ENCODE results near the gene AADAC.
"Not testable (repeated sequence)": the region's sequence is repeated elsewhere in the genome, so short reads cannot be mapped to it uniquely, and the experiment has no call there.

Gene AADAC

DNA sequence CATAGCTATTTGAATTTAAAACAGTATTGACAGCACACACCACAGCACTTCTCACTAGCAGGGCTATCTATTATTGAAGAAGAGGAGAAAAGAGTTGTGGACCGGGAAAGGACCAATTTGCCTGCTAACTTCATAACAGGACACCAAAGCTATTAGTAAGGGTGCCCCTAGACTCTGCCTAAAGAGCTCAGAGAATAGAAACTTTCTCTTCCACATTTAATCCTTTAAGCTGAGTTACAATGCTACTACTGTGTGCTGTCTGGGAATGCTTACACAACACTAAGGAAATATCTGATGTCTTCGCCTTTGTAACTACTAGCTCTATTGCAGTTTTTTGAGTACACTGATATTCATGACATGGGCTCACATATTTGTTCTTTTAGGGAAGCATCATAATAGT, 13.5 kb upstream of the AADAC start:
- no peak for DNase-seq

DNA sequence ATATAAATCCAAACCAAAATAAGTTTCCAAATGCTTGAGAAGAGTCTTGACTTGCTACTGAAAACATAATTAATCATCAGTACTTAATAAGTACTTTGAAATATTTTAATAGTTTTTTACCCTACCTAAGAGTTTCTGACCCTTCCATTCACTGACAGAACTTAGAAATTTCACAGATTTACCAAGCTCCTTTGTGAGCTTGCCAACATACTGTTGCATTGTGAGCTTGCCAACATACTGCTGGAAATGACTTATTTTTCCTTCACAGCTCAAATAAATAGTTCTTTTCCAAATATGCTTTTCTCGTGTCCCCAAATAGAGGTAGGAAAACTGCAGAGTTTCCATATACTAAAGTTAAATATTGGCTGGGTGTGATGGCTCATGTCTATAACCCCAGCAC, 9.6 kb upstream of the AADAC start:
- no peak for DNase-seq

DNA sequence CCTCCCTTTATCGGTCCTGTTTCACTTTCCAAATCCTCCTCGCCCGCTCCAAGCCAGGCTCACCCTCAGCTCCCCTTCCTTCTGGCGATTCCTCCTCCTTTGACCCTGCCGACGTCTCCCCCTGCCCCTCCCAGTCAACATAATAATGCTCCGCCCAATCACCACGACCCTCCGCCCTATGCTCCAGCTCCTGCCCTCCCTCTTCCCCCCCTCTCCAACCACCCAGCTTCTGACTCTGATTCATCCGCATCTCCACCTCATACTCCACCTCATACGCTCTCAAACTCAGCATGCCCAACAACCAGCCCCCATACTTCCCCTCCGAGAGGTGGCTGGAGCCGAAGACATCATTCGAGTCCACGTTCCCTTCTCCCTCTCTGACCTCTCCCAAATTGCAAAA, 7.1 kb upstream of the AADAC start:
- no peak for DNase-seq

DNA sequence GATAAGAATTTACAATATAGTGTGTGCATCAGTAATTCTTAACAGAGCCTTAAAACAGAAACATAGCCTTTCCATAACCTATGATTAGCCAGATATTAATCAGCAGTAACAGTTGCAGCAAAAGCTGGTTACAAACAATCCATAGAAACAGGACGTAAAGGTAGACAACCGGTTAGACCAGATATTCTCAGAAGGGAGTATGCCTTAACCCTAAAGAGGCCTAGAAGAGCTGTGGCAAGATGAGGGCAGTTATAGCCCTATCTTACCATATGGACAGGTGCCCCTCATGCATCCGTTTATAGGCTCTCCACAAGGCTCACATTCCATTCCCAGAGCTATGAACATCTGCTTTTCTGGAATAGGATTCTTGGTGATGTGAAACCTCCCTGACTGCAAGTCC, 5.0 kb upstream of the AADAC start:
- DNase-seq, result not testable (repeated sequence)

DNA sequence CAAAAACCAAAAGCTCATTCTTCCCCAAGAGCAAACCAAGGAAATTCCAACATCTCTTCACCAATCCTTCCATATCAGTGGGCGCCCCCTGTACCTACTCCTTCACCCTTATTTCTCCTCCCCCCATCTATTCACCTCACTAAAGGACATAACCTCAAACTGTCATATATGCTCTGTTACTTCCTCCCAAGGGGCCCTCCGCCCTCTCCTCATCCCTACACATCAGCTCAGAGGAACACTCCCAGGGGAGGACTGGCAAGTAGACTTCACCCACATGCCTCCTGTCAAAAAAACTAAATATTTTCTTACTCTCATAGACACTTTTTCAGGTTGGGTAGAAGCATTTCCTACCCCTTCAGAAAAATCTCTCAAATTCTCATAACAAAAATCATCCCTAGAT, 2.4 kb upstream of the AADAC start:
- DNase-seq, result no peak

DNA sequence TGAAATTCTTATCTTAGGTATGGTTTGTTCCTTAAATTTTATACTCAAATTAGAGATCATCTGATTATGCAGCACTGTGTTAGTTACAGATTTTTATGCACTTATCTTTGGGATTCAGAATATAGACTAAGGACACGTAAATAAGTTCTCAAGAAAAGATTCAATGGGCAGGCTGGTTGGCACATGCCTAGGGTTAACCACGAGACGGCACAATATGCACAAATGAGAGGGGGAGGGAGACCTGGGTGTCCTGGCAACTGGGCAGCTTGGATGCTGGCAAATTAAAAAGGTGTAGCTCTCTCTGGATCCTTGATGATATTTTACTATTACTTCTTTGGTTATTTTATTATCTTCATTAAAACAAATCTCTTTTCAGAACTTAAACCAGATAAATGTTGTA, 672 bp downstream of the AADAC start:
- DNase-seq, result no peak

DNA sequence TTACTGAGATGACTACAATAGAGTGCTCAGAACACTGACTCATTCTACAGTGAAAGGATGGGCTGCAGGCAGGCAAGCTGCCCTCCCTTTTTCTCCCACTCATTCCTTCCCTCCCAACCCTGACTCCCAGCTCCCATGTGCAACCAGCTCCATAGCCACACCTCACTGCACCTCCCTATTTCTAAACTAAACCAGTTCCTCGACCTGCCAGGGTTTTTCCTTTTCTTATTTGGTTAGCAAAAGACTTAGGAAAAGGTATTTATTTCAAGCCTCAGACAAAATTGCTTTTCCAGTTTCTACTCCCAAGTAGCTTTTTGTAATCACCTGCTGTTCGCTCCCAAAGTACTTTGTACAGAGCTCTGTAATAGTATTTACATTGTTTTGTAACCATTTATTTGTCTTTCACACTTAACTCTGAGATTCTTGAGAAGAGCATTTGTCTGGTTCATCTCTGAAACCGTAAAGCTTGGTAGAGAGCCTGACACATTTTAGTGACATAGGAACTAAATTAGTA, 2.2 kb downstream of the AADAC start:
- no peak for DNase-seq

DNA sequence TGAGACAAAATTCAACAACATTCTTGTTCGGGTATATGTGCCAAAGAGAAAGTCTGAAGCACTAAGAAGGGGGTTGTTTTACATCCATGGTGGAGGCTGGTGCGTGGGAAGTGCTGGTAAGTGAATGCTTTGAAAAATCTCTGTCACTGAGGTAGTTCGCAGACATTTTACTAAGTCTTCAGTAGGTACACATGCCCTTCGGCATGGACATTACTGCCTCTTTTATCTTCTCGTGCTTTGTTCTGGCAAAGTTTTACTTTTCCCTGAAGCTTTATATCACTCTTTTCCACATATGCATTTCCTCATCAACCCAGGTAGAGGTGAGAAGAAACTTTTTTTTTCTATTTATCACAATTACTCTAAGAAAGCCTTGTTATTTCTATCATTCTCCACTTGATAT, 3.6 kb downstream of the AADAC start:
- DNase-seq, result no peak

DNA sequence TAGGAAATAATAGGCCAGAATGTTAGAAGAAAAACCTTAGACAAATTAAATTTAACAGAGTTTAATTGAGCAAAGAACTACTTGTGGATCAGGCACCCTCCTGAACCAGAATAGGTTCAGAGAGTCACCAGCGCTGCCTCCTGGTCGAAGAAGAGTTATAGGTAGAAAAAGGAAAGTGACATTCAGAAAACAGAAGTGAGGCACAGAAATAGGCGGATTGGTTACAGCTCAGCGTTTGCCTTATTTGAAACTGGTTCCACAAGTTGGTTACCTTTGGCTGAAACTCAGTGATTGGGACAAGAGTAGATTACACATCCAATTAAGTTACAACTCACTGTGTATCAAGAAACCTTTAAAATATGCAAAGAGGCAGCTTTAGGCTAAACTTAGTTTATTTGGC, 4.4 kb downstream of the AADAC start:
- no peak for DNase-seq

DNA sequence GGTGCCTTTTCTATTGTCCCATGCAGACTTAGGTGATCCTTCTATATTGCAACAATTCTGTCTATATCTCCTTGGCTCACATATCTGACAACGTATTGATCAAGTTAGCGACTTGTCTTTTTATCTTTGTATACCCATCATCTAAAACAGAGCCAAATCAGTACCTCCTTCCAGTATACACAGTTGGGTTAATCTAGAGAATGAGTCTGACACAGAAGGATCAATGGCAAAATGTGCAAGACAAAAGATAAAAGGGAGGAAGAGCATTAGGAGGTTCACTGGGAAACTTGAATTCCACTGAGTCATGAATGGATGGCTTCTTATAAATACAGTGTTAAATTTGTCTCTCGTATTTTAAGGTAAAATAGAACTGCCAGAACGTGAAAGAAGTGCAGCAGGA, 6.0 kb downstream of the AADAC start:
- DNase-seq, result no peak

DNA sequence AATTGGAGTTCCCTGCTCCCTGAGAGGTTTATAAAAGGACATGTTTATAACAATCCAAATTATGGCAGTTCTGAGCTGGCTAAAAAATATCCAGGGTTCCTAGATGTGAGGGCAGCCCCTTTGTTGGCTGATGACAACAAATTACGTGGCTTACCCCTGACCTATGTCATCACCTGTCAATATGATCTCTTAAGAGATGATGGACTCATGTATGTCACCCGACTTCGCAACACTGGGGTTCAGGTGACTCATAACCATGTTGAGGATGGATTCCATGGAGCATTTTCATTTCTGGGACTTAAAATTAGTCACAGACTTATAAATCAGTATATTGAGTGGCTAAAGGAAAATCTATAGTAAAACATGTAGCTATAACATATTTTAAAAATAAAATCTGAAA, 13.9 kb downstream of the AADAC start:
- DNase-seq, result no peak

DNA sequence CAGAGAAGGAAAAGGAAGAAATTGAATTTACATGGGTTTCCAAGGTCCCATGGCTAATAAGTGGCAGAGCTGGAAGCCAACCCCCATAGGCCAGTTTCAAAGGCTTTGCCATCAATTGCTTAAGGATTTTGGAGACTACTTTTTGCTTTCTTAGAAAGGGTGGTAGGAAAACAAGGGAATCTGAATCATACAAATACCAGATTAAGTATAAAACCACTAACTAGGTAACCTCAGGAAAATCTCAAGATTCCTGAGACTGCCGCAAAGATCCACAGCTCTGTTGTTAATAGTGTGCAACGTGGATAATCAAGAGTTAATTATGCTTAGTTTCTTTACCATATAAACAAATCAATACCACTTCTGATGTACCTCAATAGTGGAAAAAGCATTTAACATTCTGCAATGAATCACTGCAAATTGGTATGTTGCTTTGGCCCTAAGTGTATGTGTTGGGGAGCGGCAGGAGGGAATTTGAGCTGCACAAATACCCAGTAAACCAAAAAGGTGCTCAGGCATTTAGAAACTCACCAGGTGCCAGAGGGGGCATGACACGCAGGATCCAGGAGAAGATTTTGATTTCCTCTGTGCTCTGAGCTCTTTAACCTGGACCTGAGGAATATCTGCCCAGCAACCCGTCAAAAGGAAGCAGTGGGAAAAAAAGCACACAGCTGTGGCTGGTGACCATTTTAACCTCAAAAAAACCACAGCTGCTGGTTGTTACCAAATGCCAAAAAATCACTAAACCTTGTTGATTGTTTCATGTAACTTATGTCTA, 22.0 kb downstream of the AADAC start:
- no peak for DNase-seq

DNA sequence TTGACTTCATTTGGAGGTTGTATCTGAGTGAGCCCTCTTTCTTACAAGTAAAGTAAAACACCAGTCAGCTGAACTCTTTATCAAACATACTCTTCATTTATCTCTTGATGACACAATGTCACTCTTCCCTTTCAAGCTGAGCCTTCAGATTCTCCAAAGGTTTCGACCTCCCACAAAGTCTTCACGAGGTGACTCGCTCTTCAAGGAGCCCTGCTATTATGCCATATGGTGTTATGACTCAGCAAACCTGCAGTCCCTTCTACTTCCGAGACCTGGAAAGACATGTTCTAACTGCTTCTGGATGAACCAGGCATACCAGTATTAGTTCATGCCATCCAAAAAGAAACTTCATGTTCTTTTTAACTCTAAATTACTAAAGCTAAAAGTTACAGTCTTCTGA, 23.1 kb downstream of the AADAC start:
- no peak for DNase-seq

DNA sequence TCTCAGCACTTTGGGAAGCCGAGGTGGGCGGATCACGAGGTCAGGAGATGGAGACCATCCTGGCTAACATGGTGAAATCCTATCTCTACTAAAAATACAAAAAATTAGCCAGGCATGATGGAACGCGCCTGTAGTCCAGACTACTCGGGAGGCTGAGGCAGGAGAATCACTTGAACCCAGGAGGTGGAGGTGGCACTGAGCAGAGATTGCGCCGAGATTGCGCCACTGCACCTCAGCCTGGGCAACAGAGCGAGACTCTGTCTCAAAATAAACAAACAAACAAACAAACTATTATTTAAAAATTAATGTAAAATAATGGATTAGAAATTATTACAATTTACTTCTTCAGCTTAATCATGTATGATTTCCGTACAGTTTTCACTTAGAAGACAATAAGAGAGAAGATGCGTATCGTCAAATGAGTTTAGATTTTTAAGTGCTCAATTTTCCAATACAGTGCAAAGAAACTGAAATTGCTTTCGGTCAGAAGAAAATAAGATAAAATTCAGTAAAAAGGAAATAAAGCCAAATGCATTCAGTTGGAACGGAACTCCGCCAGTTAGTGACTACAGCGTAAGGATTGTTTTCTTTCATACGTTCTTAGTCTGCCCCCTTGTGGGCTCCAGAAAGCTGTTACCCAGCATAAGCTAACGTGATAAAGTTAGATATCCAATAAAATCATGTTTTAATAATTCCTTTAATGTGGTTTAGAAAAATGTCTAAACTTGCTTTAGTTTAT, 24.8 kb downstream of the AADAC start:
- no peak for DNase-seq

DNA sequence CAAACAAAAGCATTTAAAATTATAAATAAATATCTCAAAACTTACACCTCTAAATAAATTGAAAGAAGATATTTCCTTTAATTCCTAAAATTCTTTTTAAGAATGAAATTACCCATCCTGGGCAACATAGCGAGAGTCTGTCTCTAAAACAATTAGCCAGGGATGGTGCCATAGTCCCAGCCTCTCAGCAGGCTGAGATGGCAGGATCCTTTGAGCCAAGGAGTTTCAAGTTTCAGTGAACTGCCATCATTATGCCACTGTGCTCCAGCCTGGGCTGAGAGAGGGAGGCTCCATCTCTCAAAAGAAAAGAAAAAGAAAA, 25.4 kb downstream of the AADAC start:
- no peak for DNase-seq

DNA sequence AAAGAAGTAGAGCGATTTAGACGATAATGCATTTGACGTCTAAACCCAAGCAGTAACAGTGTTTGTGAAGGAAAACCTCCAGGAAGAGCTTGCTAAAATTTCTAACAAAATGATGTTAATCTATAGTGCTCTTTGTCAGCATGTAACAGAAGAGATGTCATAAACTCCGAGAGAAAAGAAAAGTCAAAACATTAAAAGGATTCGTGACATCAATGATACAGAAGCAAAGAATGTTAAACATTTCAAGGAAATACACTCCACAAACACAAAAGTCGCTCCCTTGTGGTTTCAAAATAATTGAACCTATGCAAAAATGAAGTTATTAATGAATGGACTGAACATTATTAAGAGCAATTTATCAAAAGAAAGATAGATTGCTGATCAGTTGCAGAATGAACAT, 27.9 kb downstream of the AADAC start:
- no peak for DNase-seq

DNA sequence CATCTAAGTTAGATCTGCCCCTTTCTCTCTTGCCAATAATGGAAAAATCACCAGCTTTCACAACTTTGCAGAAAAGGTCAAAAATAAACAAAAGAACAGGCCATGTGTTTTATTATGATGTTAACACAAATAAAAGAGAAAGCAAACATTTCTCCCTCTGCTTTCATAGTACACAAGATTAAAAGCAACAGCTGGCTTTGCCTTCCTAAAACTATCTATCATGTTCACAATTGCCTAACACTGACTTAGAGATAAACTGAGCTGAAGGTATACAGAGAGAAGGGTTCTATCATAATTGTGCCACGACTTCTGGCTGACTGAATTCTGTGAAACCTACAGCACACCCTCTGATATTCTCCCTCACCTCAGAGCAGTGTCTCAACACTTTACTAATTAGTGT, 29.4 kb downstream of the AADAC start:
- DNase-seq, result no peak

DNA sequence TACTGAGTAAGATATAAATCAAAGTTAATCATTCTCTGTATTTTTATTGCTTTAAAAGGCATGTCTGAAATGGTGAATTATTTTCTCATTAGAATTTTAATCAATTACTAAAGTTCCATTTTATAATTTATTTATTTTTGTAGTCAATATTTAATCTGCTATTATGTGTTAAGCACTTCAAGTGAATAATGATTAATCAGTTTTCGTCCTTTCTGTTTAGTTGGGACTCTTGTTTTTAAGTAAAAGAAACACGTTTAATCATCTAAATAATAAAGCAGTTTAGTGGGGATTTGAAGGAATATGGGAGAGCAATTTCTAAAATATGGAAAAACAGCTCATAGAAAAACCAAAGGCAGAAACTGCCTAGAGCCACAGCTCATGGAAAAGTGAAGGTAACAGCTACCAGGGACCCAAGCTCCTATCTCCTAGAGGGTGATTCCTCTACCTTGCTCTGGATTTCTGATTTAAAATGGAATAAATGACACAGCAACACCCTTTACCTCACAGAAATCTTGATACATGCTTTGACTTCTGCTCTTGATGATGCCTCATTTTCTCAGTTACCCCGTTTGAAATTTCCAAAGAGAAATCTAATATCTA, 31.5 kb downstream of the AADAC start:
- DNase-seq, result no peak

DNA sequence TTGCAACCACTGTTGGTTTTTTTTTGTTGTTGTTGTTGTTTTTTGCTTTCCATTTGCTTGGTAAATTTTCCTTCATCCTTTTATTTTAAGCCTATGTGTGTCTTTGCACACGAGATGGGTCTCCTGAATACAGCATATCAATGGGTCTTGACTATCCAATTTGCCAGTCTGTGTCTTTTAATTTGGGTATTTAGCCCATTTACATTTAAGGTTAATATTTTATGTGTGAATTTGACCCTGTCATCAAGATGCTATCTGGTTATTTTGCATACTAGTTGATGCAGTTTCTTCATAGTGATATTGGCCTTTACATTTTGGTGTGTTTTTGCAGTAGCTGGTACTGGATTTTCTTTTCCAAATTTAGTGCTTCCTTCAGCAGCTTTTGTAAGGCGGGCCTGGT, 36.1 kb downstream of the AADAC start:
- DNase-seq, result not testable (repeated sequence)

DNA sequence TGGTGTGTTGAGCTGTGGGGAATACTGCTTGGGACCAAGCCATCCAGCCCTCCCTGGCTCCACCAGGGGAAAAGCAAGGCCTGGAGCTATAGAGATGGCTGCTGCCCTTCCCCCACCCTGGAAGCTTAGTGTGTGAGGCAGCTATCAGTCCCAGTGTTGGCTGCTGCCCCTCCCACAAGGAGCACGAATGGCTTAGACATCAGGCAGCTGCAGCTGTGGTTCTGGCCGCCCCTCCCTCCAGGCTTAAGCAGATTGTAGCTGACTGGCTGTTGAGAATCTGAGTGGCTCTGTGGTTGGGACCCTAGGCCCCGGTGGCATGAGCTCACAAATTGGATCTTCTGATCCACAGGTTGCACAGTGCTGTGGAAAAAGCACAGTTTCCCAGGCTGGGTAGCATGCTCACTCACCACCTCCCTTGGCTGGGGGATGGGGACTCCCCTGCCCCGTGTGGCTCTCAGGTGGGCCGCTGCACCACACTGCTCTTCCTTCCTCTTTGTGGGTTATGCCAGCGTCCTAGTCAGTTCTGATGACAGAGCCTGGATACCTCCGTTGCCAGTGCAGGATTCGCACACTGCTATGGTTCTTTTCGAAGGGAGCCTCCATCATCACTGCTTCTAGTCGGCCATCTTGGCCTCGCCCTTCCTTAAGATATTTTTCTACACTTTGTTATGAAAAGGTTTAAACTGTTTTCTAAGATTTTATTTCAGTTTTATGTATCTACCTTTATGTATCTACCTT, 38.3 kb downstream of the AADAC start:
- DNase-seq, result no peak

DNA sequence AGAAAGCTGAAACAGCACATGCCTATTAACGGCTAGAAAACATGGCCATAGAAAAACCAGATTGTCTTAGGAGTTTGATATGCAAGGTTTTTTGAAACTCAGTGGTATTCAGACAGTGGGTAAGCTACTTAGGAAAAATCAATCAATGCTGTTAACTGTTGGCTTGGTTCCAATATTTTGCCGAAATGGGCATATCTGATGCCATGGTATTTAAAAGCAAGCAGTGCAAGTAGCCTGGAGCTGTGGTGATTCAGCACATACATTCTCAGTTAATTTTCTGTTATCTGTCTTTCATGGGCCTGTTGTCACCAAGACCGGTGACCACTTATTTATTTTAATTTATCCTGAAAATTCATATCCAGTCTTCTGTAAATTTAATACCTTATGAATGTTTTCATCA, 42.2 kb downstream of the AADAC start:
- no peak for DNase-seq

DNA sequence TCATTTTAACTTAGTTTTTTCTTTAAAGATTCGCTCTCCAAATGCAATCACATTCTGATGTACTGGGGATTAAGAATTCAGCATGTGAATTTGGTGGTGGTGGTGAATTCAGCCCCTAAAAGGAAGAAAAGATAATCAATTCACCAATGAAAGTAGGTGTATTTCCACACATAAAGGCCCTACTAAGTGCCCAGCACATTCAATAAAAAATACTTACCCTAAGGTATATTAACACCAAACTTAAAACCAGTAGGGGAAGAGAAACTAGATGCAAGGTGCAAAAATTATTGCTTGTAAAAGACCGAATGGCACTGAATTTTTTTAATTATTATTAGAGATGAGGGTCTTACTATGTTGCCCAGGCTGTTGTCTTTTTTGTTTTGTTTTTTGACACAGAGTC, 42.7 kb downstream of the AADAC start:
- DNase-seq, result no peak

DNA sequence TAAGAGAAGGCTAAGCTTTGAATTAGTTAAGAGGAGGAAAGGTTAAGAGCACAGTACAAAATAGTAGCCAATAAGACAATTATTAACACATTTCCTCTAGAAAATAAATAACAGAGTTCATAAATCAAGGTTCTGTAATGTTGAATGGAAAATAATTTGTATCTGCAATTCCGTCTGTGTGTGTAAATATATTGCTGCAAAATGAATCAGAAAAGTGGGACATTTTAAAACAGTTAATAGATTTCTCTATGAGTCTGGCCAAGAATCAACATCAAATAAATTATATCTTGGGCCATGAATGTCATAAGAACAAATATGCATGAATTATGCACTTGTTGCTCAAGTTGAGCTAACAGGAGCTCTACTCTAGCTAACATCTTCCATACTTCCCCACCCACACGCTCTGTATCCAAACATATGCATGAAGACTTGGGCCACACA, 45.3 kb downstream of the AADAC start:
- DNase-seq, result no peak

DNA sequence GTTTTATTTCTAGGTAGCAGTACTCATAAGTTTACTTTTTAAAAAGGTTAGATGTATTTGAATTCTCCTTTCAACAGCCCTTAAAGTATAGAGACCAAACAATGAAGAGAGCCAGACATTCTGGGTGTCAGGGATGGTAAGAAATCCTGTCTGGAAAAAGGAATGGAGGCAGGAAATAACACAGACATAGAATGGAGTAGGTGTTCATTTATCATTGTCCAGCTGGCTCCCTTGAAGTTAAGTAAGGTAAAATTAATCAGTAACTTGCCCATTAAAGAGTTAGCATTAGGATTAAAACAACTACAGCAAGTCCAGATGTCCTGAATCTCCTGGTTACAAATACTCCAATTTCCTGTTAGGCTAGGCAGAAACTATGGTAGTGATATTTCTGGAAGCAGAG, 46.0 kb downstream of the AADAC start:
- no peak for DNase-seq

All from cortex of kidney (tissue), 1 donor.